ENCODE results near the gene KCND3.

The KCND3 gene

DNA sequence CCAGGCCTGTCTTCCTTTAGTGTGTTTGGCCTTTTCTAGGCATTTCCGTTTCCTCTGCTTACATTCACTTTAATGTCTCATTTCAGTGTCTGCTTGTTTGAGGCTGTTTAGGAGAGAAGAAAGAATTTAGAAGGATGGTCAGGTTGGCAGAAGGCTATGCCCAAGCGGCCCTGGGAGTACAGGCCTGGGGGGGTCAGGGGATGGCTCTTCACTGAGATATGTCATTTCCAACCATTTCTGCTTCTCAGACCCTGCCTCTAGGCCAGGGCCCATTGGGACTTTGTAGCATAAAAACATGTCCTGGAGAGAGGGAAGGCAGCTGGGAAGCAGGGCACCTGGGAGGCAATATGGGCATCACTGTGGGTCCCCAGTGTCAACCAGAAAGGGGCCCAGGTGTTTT, 147.7 kb downstream of the KCND3 start:
- Histone ChIP-seq H4K20me1 (ENCODE audit: insufficient read depth, low read length) (no peaks in the 10 kb centered on the region), H3K9ac (ENCODE audit: low read length) (no peak overlapping the region), H3K9me3 (ENCODE audit: insufficient read depth, low read length) (no peaks in the 10 kb centered on the region), H3K27ac (ENCODE audit: low read length) (no peak overlapping the region), H3K36me3 (replicated peaks; ENCODE audit: low read depth, low read length) (no peaks in the 10 kb centered on the region), H3K79me2 (ENCODE audit: low read length) (no peaks in the 10 kb centered on the region), H3K4me3 (ENCODE audit: low read length) (no peak overlapping the region), H3K4me2 (ENCODE audit: low read length) (no peak overlapping the region), H2AFZ (ENCODE audit: low read depth, low read length) (no peak overlapping the region), H3K4me1 (ENCODE audit: low read length) (no peaks in the 10 kb centered on the region), H3K27me3 (ENCODE audit: low read depth, low read length) (no peaks in the 10 kb centered on the region)
- TF ChIP-seq, protein P1, sequence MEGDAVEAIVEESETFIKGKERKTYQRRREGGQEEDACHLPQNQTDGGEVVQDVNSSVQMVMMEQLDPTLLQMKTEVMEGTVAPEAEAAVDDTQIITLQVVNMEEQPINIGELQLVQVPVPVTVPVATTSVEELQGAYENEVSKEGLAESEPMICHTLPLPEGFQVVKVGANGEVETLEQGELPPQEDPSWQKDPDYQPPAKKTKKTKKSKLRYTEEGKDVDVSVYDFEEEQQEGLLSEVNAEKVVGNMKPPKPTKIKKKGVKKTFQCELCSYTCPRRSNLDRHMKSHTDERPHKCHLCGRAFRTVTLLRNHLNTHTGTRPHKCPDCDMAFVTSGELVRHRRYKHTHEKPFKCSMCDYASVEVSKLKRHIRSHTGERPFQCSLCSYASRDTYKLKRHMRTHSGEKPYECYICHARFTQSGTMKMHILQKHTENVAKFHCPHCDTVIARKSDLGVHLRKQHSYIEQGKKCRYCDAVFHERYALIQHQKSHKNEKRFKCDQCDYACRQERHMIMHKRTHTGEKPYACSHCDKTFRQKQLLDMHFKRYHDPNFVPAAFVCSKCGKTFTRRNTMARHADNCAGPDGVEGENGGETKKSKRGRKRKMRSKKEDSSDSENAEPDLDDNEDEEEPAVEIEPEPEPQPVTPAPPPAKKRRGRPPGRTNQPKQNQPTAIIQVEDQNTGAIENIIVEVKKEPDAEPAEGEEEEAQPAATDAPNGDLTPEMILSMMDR (IDR thresholded peaks at IDR 0.05; ENCODE audit: low read depth, low read length): no peak
- no peak for TF ChIP-seq EZH2phosphoT487 (IDR thresholded peaks at IDR 0.05; ENCODE audit: low read depth)

DNA sequence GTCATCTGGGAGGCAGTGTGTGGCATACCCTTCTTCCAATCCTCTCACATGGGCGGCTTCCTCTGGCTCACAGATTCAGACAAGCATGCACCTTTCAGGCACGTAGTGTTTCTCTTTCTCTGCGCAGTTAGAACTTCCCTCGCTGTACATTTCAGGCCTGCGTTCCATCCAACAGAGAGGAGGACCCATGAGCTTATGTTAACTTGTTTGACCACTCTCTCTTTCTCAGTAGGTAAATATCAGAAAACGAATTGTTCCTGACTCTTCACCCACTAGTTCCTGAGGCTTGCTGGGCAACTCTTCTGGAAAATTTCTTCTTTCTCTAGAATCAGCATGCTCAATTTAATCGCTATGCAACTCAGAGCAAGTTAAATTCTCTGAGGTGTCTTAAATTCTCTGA, 148.3 kb downstream of the KCND3 start:
- no peaks in the 10 kb centered on the region for H3K36me3 ChIP-seq (replicated peaks; ENCODE audit: low read depth, low read length)
- no peaks in the 10 kb centered on the region for H3K9me3 ChIP-seq (ENCODE audit: insufficient read depth, low read length)
- no peak for TF ChIP-seq EZH2phosphoT487 (IDR thresholded peaks at IDR 0.05; ENCODE audit: low read depth)
- TF ChIP-seq, protein P1 (IDR thresholded peaks at IDR 0.05; ENCODE audit: low read depth, low read length): no peak
- no peak overlapping the region for H3K4me3 ChIP-seq (ENCODE audit: low read length)
- no peaks in the 10 kb centered on the region for H4K20me1 ChIP-seq (ENCODE audit: insufficient read depth, low read length)
- H3K9ac ChIP-seq (ENCODE audit: low read length): no peak overlapping the region
- H3K27ac ChIP-seq (ENCODE audit: low read length): no peak overlapping the region
- H3K27me3 ChIP-seq (ENCODE audit: low read depth, low read length): no peaks in the 10 kb centered on the region
- H3K4me1 ChIP-seq (ENCODE audit: low read length): no peaks in the 10 kb centered on the region
- no peak overlapping the region for H2AFZ ChIP-seq (ENCODE audit: low read depth, low read length)
- H3K4me2 ChIP-seq (ENCODE audit: low read length): no peak overlapping the region
- no peaks in the 10 kb centered on the region for H3K79me2 ChIP-seq (ENCODE audit: low read length)

DNA sequence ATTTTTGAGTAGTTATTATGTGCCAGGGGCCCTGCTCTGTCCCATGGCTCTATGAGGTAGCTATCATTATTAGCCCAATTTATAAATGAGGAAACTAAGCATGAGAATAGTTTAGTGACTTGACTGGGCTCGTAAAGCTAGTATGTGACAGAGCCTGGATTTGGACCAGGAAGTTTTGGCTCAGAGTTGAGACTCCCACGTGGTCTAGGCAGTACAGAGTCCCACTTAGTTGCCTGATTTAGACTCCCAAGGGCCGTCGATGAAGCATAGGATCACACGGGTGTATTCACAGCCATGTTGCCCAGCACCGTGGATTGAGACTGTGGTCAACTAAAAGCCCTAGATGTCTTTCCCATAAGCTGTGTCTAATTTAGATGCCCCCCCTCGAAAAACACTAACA, 152.1 kb downstream of the KCND3 start:
- Histone ChIP-seq H3K36me3 (replicated peaks; ENCODE audit: low read depth, low read length) (no peaks in the 10 kb centered on the region), H3K4me3 (ENCODE audit: low read length) (no peak overlapping the region), H3K4me1 (ENCODE audit: low read length) (no peaks in the 10 kb centered on the region), H3K79me2 (ENCODE audit: low read length) (no peaks in the 10 kb centered on the region), H3K9me3 (ENCODE audit: insufficient read depth, low read length) (no peaks in the 10 kb centered on the region), H3K4me2 (ENCODE audit: low read length) (no peak overlapping the region), H4K20me1 (ENCODE audit: insufficient read depth, low read length) (no peaks in the 10 kb centered on the region), H3K27me3 (ENCODE audit: low read depth, low read length) (no peaks in the 10 kb centered on the region), H2AFZ (ENCODE audit: low read depth, low read length) (no peak overlapping the region), H3K27ac (ENCODE audit: low read length) (no peak overlapping the region), H3K9ac (ENCODE audit: low read length) (no peak overlapping the region)
- TF ChIP-seq, protein P1 (IDR thresholded peaks at IDR 0.05; ENCODE audit: low read depth, low read length): no peak
- no peak for TF ChIP-seq EZH2phosphoT487 (IDR thresholded peaks at IDR 0.05; ENCODE audit: low read depth)

DNA sequence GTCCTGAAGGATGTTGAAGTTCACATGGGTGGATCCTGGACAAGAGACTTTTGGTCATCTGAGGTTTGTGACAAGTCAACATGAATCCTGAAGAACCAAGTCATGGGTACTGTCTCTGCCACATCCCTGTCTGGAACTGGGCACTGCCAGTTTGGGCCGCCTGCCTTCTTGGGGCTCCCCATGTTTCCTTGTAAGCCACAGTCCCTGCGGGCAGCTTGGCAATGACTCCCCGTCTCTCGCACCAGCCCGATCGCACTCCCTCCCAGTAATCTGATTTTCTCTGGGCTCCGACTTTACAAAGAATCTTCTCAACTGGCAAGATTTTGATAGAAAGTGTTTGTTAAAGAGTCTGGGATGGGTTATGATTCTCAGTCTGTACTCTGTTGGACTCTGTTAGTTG, 153.4 kb downstream of the KCND3 start:
- H3K79me2 ChIP-seq (ENCODE audit: low read length): no peaks in the 10 kb centered on the region
- H3K9me3 ChIP-seq (ENCODE audit: insufficient read depth, low read length): no peaks in the 10 kb centered on the region
- H3K9ac ChIP-seq (ENCODE audit: low read length): no peak overlapping the region
- H3K4me3 ChIP-seq (ENCODE audit: low read length): no peak overlapping the region
- TF ChIP-seq EZH2phosphoT487 (IDR thresholded peaks at IDR 0.05; ENCODE audit: low read depth): no peak
- TF ChIP-seq, protein P1 (IDR thresholded peaks at IDR 0.05; ENCODE audit: low read depth, low read length): no peak
- H3K27ac ChIP-seq (ENCODE audit: low read length): no peak overlapping the region
- H2AFZ ChIP-seq (ENCODE audit: low read depth, low read length): no peak overlapping the region
- H3K4me2 ChIP-seq (ENCODE audit: low read length): no peak overlapping the region
- H3K36me3 ChIP-seq (replicated peaks; ENCODE audit: low read depth, low read length): no peaks in the 10 kb centered on the region
- H3K27me3 ChIP-seq (ENCODE audit: low read depth, low read length): no peaks in the 10 kb centered on the region
- no peaks in the 10 kb centered on the region for H3K4me1 ChIP-seq (ENCODE audit: low read length)
- no peaks in the 10 kb centered on the region for H4K20me1 ChIP-seq (ENCODE audit: insufficient read depth, low read length)
